Effector memory CD4-positive, alpha-beta T cell (primary cell): Measurements from ENCODE around the gene ANO6.

Source experiments
- DNase-seq, 3 donors: peaks; one replicate each; pipeline ENCODE4 v3.0.0-alpha.2; 2020
- H3K27ac ChIP-seq: 2 replicates; pipeline ENCODE4 v1.7.0; 2013; ENCODE audit warnings: mild to moderate bottlenecking, low read length, moderate library complexity; ENCODE audit not compliant: insufficient read depth, poor library complexity, severe bottlenecking
- H3K27me3 ChIP-seq: replicated peaks from 2 replicates; pipeline ENCODE4 v1.7.0; 2013; ENCODE audit warnings: mild to moderate bottlenecking, low read length; ENCODE audit not compliant: insufficient read depth, control insufficient read depth, poor library complexity, severe bottlenecking
- H3K36me3 ChIP-seq: 2 replicates; pipeline ENCODE4 v1.7.0; 2013; ENCODE audit warnings: mild to moderate bottlenecking, low read length, moderate library complexity; ENCODE audit not compliant: control insufficient read depth, insufficient read depth
- H3K4me1 ChIP-seq: 2 replicates; pipeline ENCODE4 v1.7.0; 2013; ENCODE audit warnings: low read length, mild to moderate bottlenecking; ENCODE audit not compliant: control insufficient read depth, insufficient read depth, poor library complexity, severe bottlenecking
- H3K4me3 ChIP-seq: 2 replicates; pipeline ENCODE4 v1.7.0; 2013; ENCODE audit warnings: low read length, low read depth, mild to moderate bottlenecking; ENCODE audit not compliant: insufficient read depth, poor library complexity, severe bottlenecking
- H3K9me3 ChIP-seq: 2 replicates; pipeline ENCODE4 v1.7.0; 2013; ENCODE audit warnings: mild to moderate bottlenecking, low read length, moderate library complexity; ENCODE audit not compliant: control insufficient read depth

The ANO6 gene

DNA sequence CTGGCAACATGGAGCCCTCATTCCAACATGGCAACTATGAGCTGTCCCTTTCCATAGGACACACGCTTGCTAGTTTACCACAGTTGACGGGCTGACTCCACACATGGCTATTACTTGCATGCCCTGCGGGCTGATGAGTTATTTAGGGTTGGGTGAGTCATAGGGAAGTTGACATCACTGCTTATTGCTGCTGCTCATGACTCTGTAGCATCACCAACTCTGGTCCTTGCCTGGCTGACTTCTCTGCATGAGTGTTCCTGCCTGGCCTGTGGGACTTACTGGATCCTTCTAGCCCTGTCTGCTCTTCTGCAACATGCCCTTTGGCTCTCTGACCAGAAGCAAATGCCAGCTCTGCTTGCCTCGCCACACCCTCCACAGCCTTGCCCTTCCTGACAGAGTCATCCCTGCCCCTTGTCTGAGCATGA, 199.5 kb downstream of the ANO6 start:
- no peaks in the 10 kb centered on the region for H3K4me1 ChIP-seq
- no peak overlapping the region for H3K4me3 ChIP-seq
- no peaks in the 10 kb centered on the region for H3K27me3 ChIP-seq
- DNase-seq, result no peak
- no peak overlapping the region for H3K27ac ChIP-seq
- H3K9me3 ChIP-seq, result no peaks in the 10 kb centered on the region
- peaks cover 33% of the 10 kb centered on the region for H3K36me3 ChIP-seq

DNA sequence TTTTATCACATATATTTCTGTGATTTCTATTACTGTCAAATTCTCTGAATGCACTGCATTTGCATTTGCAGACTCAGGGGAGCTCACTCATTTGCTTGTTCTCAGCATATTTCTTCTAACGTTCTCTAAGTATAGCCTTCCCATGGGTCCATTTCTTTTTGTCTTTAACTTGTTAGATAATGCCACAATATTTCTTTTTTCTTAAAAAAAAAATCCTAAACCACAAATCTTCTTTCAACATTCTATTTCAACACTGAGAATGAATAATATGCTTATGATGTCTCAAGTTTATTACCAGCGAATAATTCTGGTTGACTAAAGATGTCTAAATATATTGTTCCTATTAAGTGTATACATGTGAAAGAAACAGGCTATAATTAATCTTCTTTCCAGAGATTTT, 200.2 kb downstream of the ANO6 start:
- H3K9me3 ChIP-seq, result no peaks in the 10 kb centered on the region
- H3K4me1 ChIP-seq, result no peaks in the 10 kb centered on the region
- peaks cover 30% of the 10 kb centered on the region for H3K36me3 ChIP-seq
- H3K27ac ChIP-seq, result no peak overlapping the region
- no peak for DNase-seq
- H3K4me3 ChIP-seq, result no peak overlapping the region
- H3K27me3 ChIP-seq, result no peaks in the 10 kb centered on the region

DNA sequence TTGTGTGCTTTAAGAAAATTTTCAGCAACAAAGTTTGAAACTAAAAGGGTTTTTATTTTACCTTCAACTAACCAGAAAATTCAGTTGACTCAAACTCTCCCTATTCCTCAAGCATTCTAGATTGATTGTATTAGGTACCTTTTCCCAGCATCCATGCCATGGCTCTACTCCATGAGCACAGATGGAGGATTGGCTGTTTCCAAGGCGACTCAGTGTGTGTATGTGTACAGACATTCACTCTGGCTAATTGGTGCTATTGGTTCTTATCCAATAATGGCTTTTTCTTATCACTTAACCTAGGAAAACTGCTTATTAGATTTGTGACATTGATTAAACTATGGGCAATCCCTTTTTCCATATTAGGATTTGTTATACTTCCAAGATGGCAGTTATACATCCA, 202.6 kb downstream of the ANO6 start:
- Histone ChIP-seq H3K27ac (no peak overlapping the region), H3K4me1 (no peaks in the 10 kb centered on the region), H3K36me3 (peaks cover 23% of the 10 kb centered on the region), H3K9me3 (no peaks in the 10 kb centered on the region), H3K4me3 (no peak overlapping the region), H3K27me3 (no peaks in the 10 kb centered on the region)
- no peak for DNase-seq

DNA sequence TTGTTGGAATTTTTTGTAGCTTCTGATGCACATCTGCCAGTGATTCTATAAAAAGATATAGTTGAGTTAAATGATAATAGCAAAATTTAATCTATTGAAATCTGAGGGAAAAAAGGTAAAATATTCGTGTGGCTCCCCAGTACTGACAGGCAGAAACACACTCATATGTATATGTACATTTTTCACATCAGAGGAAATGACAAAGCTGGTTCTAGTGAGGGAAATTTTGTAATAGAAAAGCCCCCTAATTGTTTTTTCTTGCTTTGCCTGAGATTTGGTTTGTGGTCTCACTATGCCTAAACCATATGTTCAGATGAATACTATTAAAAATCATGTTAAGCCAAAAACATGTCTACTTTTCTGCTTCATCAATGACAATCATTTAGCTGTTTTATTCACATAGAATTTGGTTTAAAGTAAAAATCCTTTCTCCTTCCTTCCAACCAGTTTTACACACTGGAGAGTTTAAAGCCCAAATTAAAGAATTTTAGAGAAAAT, 203.5 kb downstream of the ANO6 start:
- DNase-seq, result no peak
- no peak overlapping the region for H3K27ac ChIP-seq
- peaks cover 28% of the 10 kb centered on the region for H3K36me3 ChIP-seq
- no peak overlapping the region for H3K4me3 ChIP-seq
- H3K27me3 ChIP-seq, result no peaks in the 10 kb centered on the region
- H3K4me1 ChIP-seq, result no peaks in the 10 kb centered on the region
- H3K9me3 ChIP-seq, result no peaks in the 10 kb centered on the region

DNA sequence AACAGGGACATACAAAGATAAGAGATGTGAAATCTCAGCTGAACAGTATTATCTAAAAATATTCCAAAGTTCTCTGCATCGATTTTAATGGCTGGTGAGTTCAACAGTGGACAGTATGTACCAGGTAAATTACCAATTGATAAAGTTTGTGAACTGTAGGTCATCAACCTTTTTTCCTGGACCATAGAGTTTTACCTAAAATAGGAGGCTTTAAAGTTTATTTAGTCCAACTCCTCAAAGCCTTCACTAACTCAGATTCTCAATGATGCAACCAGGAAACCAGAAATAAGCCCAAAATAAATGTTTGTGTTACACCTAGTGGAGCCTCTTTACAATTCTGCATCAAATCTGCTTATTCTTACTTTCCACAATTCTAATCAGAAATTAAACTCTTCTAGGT, 205.8 kb downstream of the ANO6 start:
- Histone ChIP-seq H3K4me1 (no peaks in the 10 kb centered on the region), H3K36me3 (peaks cover 24% of the 10 kb centered on the region), H3K27me3 (no peaks in the 10 kb centered on the region), H3K27ac (no peak overlapping the region), H3K4me3 (no peak overlapping the region), H3K9me3 (no peaks in the 10 kb centered on the region)
- DNase-seq, result no peak

DNA sequence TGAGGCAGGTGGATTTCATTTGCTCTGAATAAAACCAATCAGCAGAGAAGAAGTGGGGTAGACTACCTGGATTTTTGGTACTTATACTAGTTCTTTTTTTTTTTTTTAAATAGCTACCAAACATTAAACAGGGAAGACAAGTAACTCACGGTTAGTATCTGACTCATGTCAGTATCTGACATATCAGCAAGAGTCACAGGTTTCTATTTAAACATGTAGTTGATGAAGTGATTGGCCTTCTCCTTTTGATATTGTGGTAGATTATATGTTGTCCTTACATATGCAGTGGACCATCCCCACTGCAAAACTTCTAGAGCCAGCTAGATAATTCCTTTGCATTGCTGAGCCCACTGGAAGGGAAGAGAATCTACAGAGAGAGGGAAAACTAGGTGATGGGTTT, 208.0 kb downstream of the ANO6 start:
- H3K36me3 ChIP-seq, result peaks cover 11% of the 10 kb centered on the region
- no peak for DNase-seq
- H3K4me3 ChIP-seq, result no peak overlapping the region

GRCh38 chr12:45425426-45425825, 209.5 kb downstream of the ANO6 start:
- Histone ChIP-seq H3K27me3 (no peaks in the 10 kb centered on the region), H3K27ac (no peak overlapping the region), H3K4me1 (no peaks in the 10 kb centered on the region), H3K4me3 (no peak overlapping the region), H3K9me3 (no peaks in the 10 kb centered on the region), H3K36me3 (peaks cover 11% of the 10 kb centered on the region)
- no peak for DNase-seq

More for the DNA sequence above, 208.0 kb downstream of the ANO6 start:
- no peaks in the 10 kb centered on the region for H3K4me1 ChIP-seq
- no peaks in the 10 kb centered on the region for H3K9me3 ChIP-seq
- H3K27me3 ChIP-seq, result no peaks in the 10 kb centered on the region
- H3K27ac ChIP-seq, result no peak overlapping the region

DNA sequence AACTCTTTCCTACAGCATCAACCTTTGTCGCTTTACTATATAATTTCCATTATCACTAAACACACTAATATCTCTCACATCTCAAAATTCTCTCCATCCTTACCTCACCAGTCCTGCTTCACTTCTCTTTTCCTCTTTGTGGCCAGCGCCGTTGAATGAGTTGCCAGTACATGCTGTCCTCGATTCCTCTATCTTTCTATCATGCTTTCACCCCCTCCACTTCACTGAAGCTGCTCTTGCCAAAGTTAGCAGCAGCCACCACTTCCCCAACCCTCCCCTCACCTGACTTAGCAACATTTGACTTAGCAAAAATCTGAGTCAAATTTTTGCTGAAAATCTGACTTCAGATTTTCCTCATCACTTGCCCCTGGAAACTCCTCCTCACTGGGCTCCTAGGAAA, 210.4 kb downstream of the ANO6 start:
- H3K27me3 ChIP-seq, result no peaks in the 10 kb centered on the region
- peaks cover 13% of the 10 kb centered on the region for H3K36me3 ChIP-seq
- no peaks in the 10 kb centered on the region for H3K4me1 ChIP-seq
- DNase-seq, result no peak
- no peaks in the 10 kb centered on the region for H3K9me3 ChIP-seq
- H3K27ac ChIP-seq, result no peak overlapping the region
- no peak overlapping the region for H3K4me3 ChIP-seq

DNA sequence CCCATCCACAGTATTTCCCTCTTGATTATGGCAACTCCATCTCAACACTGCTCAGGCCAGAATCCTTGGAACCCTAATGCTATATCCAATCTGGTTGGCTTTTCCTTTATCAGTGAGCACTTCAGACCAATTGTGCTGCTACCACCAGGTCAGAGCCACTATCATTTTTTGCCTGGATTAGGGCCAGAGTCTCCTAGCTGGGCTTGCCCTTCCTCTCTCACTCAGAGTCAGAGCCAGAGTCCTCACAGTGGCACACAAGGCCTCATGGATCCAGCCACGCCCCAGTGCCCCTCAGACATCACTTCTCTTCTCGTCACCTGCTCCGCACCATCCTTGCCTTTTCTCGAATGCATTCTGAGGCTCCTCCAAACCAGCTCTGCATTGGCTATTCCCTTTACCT, 211.1 kb downstream of the ANO6 start:
- no peaks in the 10 kb centered on the region for H3K4me1 ChIP-seq
- H3K4me3 ChIP-seq, result no peak overlapping the region
- H3K36me3 ChIP-seq, result peaks cover 13% of the 10 kb centered on the region
- no peaks in the 10 kb centered on the region for H3K27me3 ChIP-seq
- H3K27ac ChIP-seq, result no peak overlapping the region
- DNase-seq, result no peak
- no peaks in the 10 kb centered on the region for H3K9me3 ChIP-seq

DNA sequence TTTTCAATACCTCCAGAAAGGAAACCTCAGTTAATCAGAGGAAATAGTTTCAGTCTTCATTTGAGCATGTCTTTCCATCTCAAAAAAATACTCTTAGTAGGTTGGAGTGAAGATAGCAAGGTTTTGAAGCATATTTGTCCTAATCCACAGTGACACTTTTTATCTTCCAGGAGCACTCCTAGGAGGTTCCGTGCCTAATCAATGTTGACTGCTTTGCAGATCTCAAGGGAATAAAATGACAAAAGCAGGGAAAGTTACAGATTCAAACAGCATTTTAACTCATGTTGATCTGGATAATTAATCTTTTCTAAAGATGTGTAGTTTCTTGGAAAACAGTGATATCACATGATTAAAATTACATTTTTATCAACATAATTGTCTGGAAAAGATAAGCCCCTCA, 213.9 kb downstream of the ANO6 start:
- H3K4me3 ChIP-seq, result no peak overlapping the region
- no peaks in the 10 kb centered on the region for H3K4me1 ChIP-seq
- H3K27me3 ChIP-seq, result no peaks in the 10 kb centered on the region
- H3K36me3 ChIP-seq, result peaks cover 3% of the 10 kb centered on the region
- no peak for DNase-seq
- no peak overlapping the region for H3K27ac ChIP-seq
- no peaks in the 10 kb centered on the region for H3K9me3 ChIP-seq

DNA sequence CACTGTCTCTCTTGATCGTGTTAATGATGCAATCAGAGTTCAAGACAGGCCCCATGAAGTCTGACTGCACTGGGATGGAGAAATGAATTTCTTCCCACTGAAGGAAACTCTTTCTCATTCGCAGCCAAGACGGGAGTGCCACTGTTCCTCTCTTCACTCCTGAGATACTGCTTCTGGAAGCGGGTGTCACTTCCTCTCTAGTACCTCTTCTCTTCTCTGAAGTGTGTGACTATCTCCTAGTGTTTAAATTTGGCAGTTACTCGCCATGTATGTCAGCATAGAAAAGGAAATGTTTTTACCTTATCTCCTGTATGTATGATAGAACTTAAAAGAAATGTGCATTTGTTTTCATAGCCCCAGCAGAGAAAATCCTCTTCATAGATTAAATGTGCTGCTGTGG, 215.2 kb downstream of the ANO6 start:
- no peaks in the 10 kb centered on the region for H3K9me3 ChIP-seq
- H3K27me3 ChIP-seq, result no peaks in the 10 kb centered on the region
- no peak for DNase-seq
- no peaks in the 10 kb centered on the region for H3K4me1 ChIP-seq
- H3K27ac ChIP-seq, result no peak overlapping the region
- H3K36me3 ChIP-seq, result peaks cover 3% of the 10 kb centered on the region
- no peak overlapping the region for H3K4me3 ChIP-seq
